ENCODE data around the gene RASAL1.

DNA sequence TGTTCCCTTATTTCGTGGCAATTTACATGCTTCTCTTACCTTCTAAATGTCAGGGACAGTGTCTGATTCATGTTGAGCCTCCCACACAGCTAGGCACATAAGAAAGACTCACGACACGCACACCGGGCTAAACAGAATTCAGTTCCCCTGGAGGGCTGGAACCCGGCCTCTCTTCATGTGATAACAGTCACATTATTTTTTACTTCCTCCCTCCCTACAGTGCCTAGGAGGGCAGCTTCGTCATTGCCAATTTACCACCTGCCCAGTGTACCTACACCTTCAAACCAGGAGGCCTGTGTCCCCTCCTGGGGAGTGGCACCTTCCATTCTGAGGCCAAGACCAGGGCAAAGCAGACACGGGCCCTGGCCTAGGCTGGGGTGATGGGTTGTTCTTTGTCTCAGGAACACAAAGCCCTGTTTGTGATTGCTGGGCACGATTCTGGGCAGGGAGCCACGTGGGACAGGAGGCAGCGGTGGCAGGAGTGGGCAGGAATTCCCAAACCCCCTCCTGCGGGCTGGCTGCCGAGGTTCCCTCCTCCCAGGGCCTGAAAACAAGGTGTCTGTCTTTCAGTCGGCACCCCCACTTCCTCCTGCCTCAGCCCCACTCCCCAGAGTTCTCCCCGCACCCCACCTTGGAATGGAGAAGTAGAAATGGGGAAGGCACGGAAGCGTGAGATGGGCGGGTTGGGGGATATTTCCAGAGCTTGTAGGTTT, 6.8 kb upstream of the RASAL1 start:
- TF ChIP-seq, protein P1, sequence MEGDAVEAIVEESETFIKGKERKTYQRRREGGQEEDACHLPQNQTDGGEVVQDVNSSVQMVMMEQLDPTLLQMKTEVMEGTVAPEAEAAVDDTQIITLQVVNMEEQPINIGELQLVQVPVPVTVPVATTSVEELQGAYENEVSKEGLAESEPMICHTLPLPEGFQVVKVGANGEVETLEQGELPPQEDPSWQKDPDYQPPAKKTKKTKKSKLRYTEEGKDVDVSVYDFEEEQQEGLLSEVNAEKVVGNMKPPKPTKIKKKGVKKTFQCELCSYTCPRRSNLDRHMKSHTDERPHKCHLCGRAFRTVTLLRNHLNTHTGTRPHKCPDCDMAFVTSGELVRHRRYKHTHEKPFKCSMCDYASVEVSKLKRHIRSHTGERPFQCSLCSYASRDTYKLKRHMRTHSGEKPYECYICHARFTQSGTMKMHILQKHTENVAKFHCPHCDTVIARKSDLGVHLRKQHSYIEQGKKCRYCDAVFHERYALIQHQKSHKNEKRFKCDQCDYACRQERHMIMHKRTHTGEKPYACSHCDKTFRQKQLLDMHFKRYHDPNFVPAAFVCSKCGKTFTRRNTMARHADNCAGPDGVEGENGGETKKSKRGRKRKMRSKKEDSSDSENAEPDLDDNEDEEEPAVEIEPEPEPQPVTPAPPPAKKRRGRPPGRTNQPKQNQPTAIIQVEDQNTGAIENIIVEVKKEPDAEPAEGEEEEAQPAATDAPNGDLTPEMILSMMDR (conservative IDR thresholded peaks at IDR 0.05 in 1 of 2, IDR thresholded peaks at IDR 0.05 in 1 of 2; ENCODE audit: extremely low read depth in 1 of 2, insufficient read depth in 1 of 2, low read depth in 1 of 2, low read length in 2 of 2): no peak
- TF ChIP-seq EZH2 (IDR thresholded peaks at IDR 0.05; ENCODE audit: borderline replicate concordance, low read length): no peak
